ENCODE measurements around the gene IPO13.

The IPO13 gene

GRCh38 chr1:44016890-44017400 lies 70.2 kb downstream of the IPO13 start:
- TF ChIP-seq PATZ1 (CRISPR knock-in tag; IDR thresholded peaks at IDR 0.05; ENCODE audit: borderline replicate concordance), result no peak
- TF ChIP-seq GLIS3 (CRISPR knock-in tag; IDR thresholded peaks at IDR 0.05), result no peak
- no peak for TF ChIP-seq ZNF8 (CRISPR knock-in tag; IDR thresholded peaks at IDR 0.05)
- TF ChIP-seq ZFP30 (CRISPR knock-in tag; IDR thresholded peaks at IDR 0.05), result no peak
- TF ChIP-seq SNAI2 (CRISPR knock-in tag; IDR thresholded peaks at IDR 0.05), result no peak
- TF ChIP-seq ARNTL (CRISPR knock-in tag; IDR thresholded peaks at IDR 0.05; ENCODE audit: borderline replicate concordance, low read depth), result no peak
- ATAC-seq, result no peak
